SK-N-SH (cell line): Measurements from ENCODE around the gene TRIP10. TPM values are rescaled to one million over a fixed set of nuclear protein-coding genes. Genes with fewer than 3 reads are reported as not detected.

Source experiments
- CTCF ChIA-PET: fragments of 300-600, 350-600 bp; formaldehyde crosslinking; extraction: SDS; loops from one replicate; lab custom pipeline; 2021; lab: Yijun Ruan, JAX
- POLR2A ChIA-PET: fragments of 350-600 bp; sonication (Branson Sonifier 250); formaldehyde crosslinking; extraction: SDS; loops from one replicate; lab custom pipeline; 2020; ENCODE audit warnings: antibody characterized with exemption, inconsistent platforms; lab: Yijun Ruan, JAX
- DNase-seq: peaks from one replicate; pipeline ENCODE4 v3.0.0; 2012
- H2AFZ ChIP-seq: fragments of 200-600 bp; sonication (generic); 2 replicates; pipeline ENCODE4 v1.8.1; 2016; ENCODE audit warnings: antibody characterized with exemption, mild to moderate bottlenecking, low read depth
- H3F3A ChIP-seq: fragments of 200-600 bp; sonication (generic); replicated peaks from 2 replicates; pipeline ENCODE3; 2016; ENCODE audit warnings: antibody characterized with exemption, mild to moderate bottlenecking; ENCODE audit not compliant: insufficient read depth
- H3K27ac ChIP-seq, 2 experiments: fragments of 200-500 bp in 1 of 2; fragments of 200-600 bp in 1 of 2; sonication (Bioruptor generic) in 1 of 2; sonication (generic), shearing (Covaris generic) in 1 of 2; 2 replicates each; pipeline versions ENCODE4 v1.5.1 to v1.6.1; 2014 to 2016; ENCODE audit warnings: low read depth in 2 of 2, inconsistent platforms in 1 of 2, low read length in 1 of 2, mild to moderate bottlenecking in 1 of 2, mixed read lengths in 1 of 2
- H3K27me3 ChIP-seq: fragments of 200-600 bp; sonication (generic), shearing (Covaris generic); 2 replicates; pipeline ENCODE4 v1.6.1; 2016; ENCODE audit warnings: mixed run types; ENCODE audit not compliant: insufficient read depth
- H3K36me3 ChIP-seq, 2 experiments: fragments of 200-500 bp in 1 of 2; fragments of 200-600 bp in 1 of 2; sonication (Bioruptor generic) in 1 of 2; sonication (generic) in 1 of 2; replicated peaks in 1 of 2; 2 replicates each; pipeline versions ENCODE3 to v1.5.1; 2014 to 2016; ENCODE audit warnings: low read length in 1 of 2, mild to moderate bottlenecking in 1 of 2; ENCODE audit not compliant: insufficient read depth in 2 of 2, control insufficient read depth in 1 of 2
- H3K4me1 ChIP-seq, 2 experiments: fragments of 200-500 bp in 1 of 2; fragments of 200-600 bp in 1 of 2; sonication (Bioruptor generic) in 1 of 2; sonication (generic), shearing (Covaris generic) in 1 of 2; 2 replicates each; pipeline versions ENCODE4 v1.5.1 to v1.6.1; 2014 to 2016; ENCODE audit warnings: low read depth in 1 of 2, low read length in 1 of 2, mixed run types in 1 of 2; ENCODE audit not compliant: insufficient read depth in 2 of 2, control insufficient read depth in 1 of 2
- H3K4me2 ChIP-seq: fragments of 200-600 bp; sonication (generic), shearing (Covaris generic); 2 replicates; pipeline ENCODE4 v1.6.1; 2017; ENCODE audit warnings: mixed run types
- H3K4me3 ChIP-seq, 2 experiments: fragments of 200-500 bp in 1 of 2; fragments of 200-600 bp in 1 of 2; sonication (Bioruptor generic) in 1 of 2; sonication (generic), shearing (Covaris generic) in 1 of 2; 2 replicates each; pipeline versions ENCODE4 v1.5.1 to v1.8.1; 2014 to 2016; ENCODE audit warnings: low read depth in 2 of 2, inconsistent platforms in 1 of 2, low read length in 1 of 2, mild to moderate bottlenecking in 1 of 2, mixed read lengths in 1 of 2, moderate library complexity in 1 of 2
- H3K79me2 ChIP-seq: fragments of 200-600 bp; sonication (generic); 2 replicates; pipeline ENCODE4 v1.8.1; 2017; ENCODE audit warnings: mild to moderate bottlenecking; ENCODE audit not compliant: insufficient read depth
- H3K9ac ChIP-seq: fragments of 200-600 bp; sonication (generic); 2 replicates; pipeline ENCODE4 v1.6.1; 2017; ENCODE audit warnings: mixed run types
- H3K9me2 ChIP-seq: fragments of 200-600 bp; sonication (generic); 2 replicates; pipeline ENCODE4 v1.6.1; 2017; ENCODE audit warnings: mixed run types
- H3K9me3 ChIP-seq: fragments of 200-600 bp; sonication (generic); 2 replicates; pipeline ENCODE4 v1.6.1; 2017; ENCODE audit warnings: mixed run types, mild to moderate bottlenecking, moderate library complexity
- H4K20me1 ChIP-seq: fragments of 200-600 bp; sonication (generic); 2 replicates; pipeline ENCODE4 v1.6.1; 2017; ENCODE audit warnings: mild to moderate bottlenecking, mixed run types; ENCODE audit not compliant: insufficient read depth
- CTCF ChIP-seq: fragments of 200-600 bp; sonication (generic); IDR thresholded peaks from 2 replicates; pipeline ENCODE4 v1.6.1; 2017; ENCODE audit warnings: antibody characterized with exemption, mild to moderate bottlenecking, moderate library complexity
- FOSL2 ChIP-seq: IDR thresholded peaks from 2 replicates; pipeline ENCODE4 v1.4.0; 2012; ENCODE audit warnings: low read depth, mild to moderate bottlenecking, moderate library complexity, borderline replicate concordance
- FOXM1 ChIP-seq: IDR thresholded peaks from 2 replicates; pipeline ENCODE4 v1.4.0; 2012; ENCODE audit warnings: low read depth, mild to moderate bottlenecking
- GABPA ChIP-seq: IDR thresholded peaks from 2 replicates; pipeline ENCODE4 v1.4.0; 2012; ENCODE audit warnings: low read depth, mild to moderate bottlenecking
- NRF1 ChIP-seq: IDR thresholded peaks from 2 replicates; pipeline ENCODE4 v1.6.1; 2012; ENCODE audit warnings: low read depth, mild to moderate bottlenecking, low read length
- PBX3 ChIP-seq: IDR thresholded peaks from 2 replicates; pipeline ENCODE4; 2012
- RAD21 ChIP-seq: IDR thresholded peaks from 2 replicates; pipeline ENCODE4 v1.6.1; 2012; ENCODE audit warnings: mild to moderate bottlenecking, low read length
- REST ChIP-seq: IDR thresholded peaks from 2 replicates; pipeline ENCODE4 v1.6.1; 2012; ENCODE audit warnings: mild to moderate bottlenecking, low read depth, low read length, moderate library complexity
- TAF1 ChIP-seq: IDR thresholded peaks from 2 replicates; pipeline ENCODE4 v1.6.1; 2012; ENCODE audit warnings: low read depth, mild to moderate bottlenecking, low read length, moderate library complexity, borderline replicate concordance
- USF1 ChIP-seq: IDR thresholded peaks from 2 replicates; pipeline ENCODE4 v1.4.0; 2012; ENCODE audit warnings: low read depth, borderline replicate concordance
- YY1 ChIP-seq: IDR thresholded peaks from 2 replicates; pipeline ENCODE4 v1.4.0; 2012; ENCODE audit warnings: low read depth, mild to moderate bottlenecking
- ZBTB33 ChIP-seq: IDR thresholded peaks from 2 replicates; pipeline ENCODE4 v1.4.0; 2012; ENCODE audit warnings: low read depth, borderline replicate concordance
- WGBS: methylation state at CpG from one replicate; pipeline ENCODE4 v1.1.6; 2017; ENCODE audit warnings: low lambda C conversion rate; 5-methylcytosine and 5-hydroxymethylcytosine counted together
- polyA plus RNA-seq, 3 experiments: library from polyadenylated mRNA; depleted of rRNA; stranded (reverse); fragments of >200 nt; gene quantifications; 2 replicates each; pipeline ENCODE4 v1.2.3, GENCODE V29; 2012

The TRIP10 gene
- polyA plus RNA-seq, 1 of the 3 experiments (the other 2 are of a cell fraction) = 42.9 TPM

- no peaks in the 10 kb centered on the region for H3K9me2 ChIP-seq
- peaks cover 11% of the 10 kb centered on the region for H3K27me3 ChIP-seq
- POLR2A ChIA-PET = no interaction called here
- no peaks in the 10 kb centered on the region for H3K79me2 ChIP-seq
- H4K20me1 ChIP-seq = no peaks in the 10 kb centered on the region
- no peaks in the 10 kb centered on the region for H3K9me3 ChIP-seq
- no peak overlapping the region for H2AFZ ChIP-seq
- no peaks in the 10 kb centered on the region for H3K36me3 ChIP-seq
- no peaks in the 10 kb centered on the region for H3F3A ChIP-seq
- TF ChIP-seq RAD21 = no peak
- TF ChIP-seq FOSL2 = no peak
- no peak for TF ChIP-seq TAF1
- no peak for TF ChIP-seq FOXM1
- no peak for TF ChIP-seq YY1
- no peak for TF ChIP-seq ZBTB33
- no peak for TF ChIP-seq REST
- TF ChIP-seq NRF1 = no peak
- no peak for TF ChIP-seq GABPA
- TF ChIP-seq USF1 = no peak
- no peak for TF ChIP-seq PBX3
- TF ChIP-seq CTCF = no peak
- H3K4me3 ChIP-seq = no peak overlapping the region
- WGBS = 40% methylated on average over 15 of the region's 15 CpGs
- no peak overlapping the region for H3K9ac ChIP-seq
- H3K27ac ChIP-seq = no peak overlapping the region
- H3K4me1 ChIP-seq = no peaks in the 10 kb centered on the region
- CTCF ChIA-PET = interaction anchor here (1.4 to 1.5 kb wide), 2 partner anchors 8 to 9 kb away, joined by 3 to 4 read pairs; no protein-coding TSS in a partner anchor
- no peak overlapping the region for H3K4me2 ChIP-seq
- DNase-seq = no peak
Observed at GRCh38 chr19:6724631-6725492, 14.6 kb upstream of the TRIP10 start.
